CD4-positive, alpha-beta T cell (primary cell): ENCODE data around the gene NANS. TPM values are rescaled to one million over a fixed set of nuclear protein-coding genes. Genes with fewer than 3 reads are reported as not detected.

ENCODE experiments used
- ATAC-seq: fragments of 200-7000 bp; cut with Tn5 transposase; one replicate; pipeline ENCODE4 v1.10.0; 2022; ENCODE audit warnings: mild to moderate bottlenecking; ENCODE audit not compliant: poor library complexity
- CTCF ChIA-PET: fragments of 350-600 bp; sonication (Branson Sonifier 250); formaldehyde crosslinking; loops from one replicate; lab custom pipeline; 2021; ENCODE audit warnings: antibody characterized with exemption, inconsistent platforms; lab: Charles Lee
- POLR2A ChIA-PET: fragments of 350-600 bp; sonication (Branson Sonifier 250); formaldehyde crosslinking; loops from one replicate; lab custom pipeline; 2021; ENCODE audit warnings: antibody characterized with exemption, inconsistent platforms; lab: Charles Lee
- DNase-seq, 14 experiments: peaks; one replicate each; pipeline ENCODE4 v3.0.0-alpha.2; 2013 to 2020; ENCODE audit warnings: mixed read lengths in 2 of 14
- H3K27ac ChIP-seq, 2 donors: one replicate each; pipeline versions ENCODE4 v1.5.1 to v1.7.0; 2013; ENCODE audit warnings: low read length in 2 of 2, low read depth in 1 of 2, mild to moderate bottlenecking in 1 of 2
- H3K27me3 ChIP-seq, 2 experiments: 1 replicate in 1 of 2; 2 replicates in 1 of 2; pipeline versions ENCODE4 v1.6.1 to v1.7.0; 2013; ENCODE audit warnings: low read length in 2 of 2, control low read depth in 1 of 2, mild to moderate bottlenecking in 1 of 2, moderate library complexity in 1 of 2; ENCODE audit not compliant: insufficient read depth in 2 of 2, control insufficient read depth in 1 of 2
- H3K36me3 ChIP-seq: one replicate; pipeline ENCODE4 v1.6.1; 2013; ENCODE audit warnings: low read length, control low read depth; ENCODE audit not compliant: insufficient read depth
- H3K4me1 ChIP-seq: one replicate; pipeline ENCODE4 v1.6.1; 2013; ENCODE audit warnings: low read length, control low read depth; ENCODE audit not compliant: insufficient read depth
- H3K4me3 ChIP-seq: one replicate; pipeline ENCODE4 v1.5.1; 2013; ENCODE audit warnings: mild to moderate bottlenecking, low read length, moderate library complexity
- H3K9me3 ChIP-seq, 2 experiments: 1 replicate in 1 of 2; 2 replicates in 1 of 2; pipeline versions ENCODE4 v1.6.1 to v1.7.0; 2013; ENCODE audit warnings: low read length in 2 of 2, mild to moderate bottlenecking in 2 of 2, control low read depth in 1 of 2, moderate library complexity in 1 of 2; ENCODE audit not compliant: control insufficient read depth in 1 of 2, insufficient read depth in 1 of 2
- H3K27ac Mint-ChIP-seq: one replicate; pipeline ENCODE4 v1.8.0; 2020; ENCODE audit warnings: mixed read lengths
- H3K27me3 Mint-ChIP-seq: one replicate; pipeline ENCODE4 v1.8.0; 2021; ENCODE audit warnings: mixed read lengths
- H3K36me3 Mint-ChIP-seq: one replicate; pipeline ENCODE4 v1.8.0; 2021; ENCODE audit warnings: low read depth, mixed read lengths
- H3K4me1 Mint-ChIP-seq: one replicate; pipeline ENCODE4 v1.8.0; 2021; ENCODE audit warnings: low read depth, mixed read lengths
- H3K4me3 Mint-ChIP-seq: one replicate; pipeline ENCODE4 v1.8.0; 2020; ENCODE audit warnings: mild to moderate bottlenecking, mixed read lengths
- H3K9me3 Mint-ChIP-seq: one replicate; pipeline ENCODE4 v1.8.0; 2020; ENCODE audit warnings: mixed read lengths
- intact Hi-C, 2 experiments: fragments of 100-400 bp; cut with DNase I in 1 of 2; cut with micrococcal nuclease in 1 of 2; formaldehyde crosslinking; loops; one replicate each; pipeline versions ENCODE4 v1.15.1 to v1.9.0; 2023 to 2025; cut with DNase I, micrococcal nuclease
- total RNA-seq, 174 experiments: library from RNA in 2 of 174; stranded (reverse) in 2 of 174; gene quantifications; one replicate each; pipeline ENCODE4 v1.2.3 and lab custom pipeline; 2021 to 2026
- TF ChIP-seq, protein P1 (sequence below): fragments of 200-600 bp; IDR thresholded peaks from one replicate; pipeline ENCODE4 v1.8.0; 2022; ENCODE audit warnings: antibody characterized with exemption, mild to moderate bottlenecking

Gene NANS
- total RNA-seq, 2 experiments from 2014 or later, result 70.5 to 74.0 TPM

GRCh38 chr9:98092613-98092931 is 36.0 kb downstream of the NANS start:
- TF ChIP-seq, protein P1, sequence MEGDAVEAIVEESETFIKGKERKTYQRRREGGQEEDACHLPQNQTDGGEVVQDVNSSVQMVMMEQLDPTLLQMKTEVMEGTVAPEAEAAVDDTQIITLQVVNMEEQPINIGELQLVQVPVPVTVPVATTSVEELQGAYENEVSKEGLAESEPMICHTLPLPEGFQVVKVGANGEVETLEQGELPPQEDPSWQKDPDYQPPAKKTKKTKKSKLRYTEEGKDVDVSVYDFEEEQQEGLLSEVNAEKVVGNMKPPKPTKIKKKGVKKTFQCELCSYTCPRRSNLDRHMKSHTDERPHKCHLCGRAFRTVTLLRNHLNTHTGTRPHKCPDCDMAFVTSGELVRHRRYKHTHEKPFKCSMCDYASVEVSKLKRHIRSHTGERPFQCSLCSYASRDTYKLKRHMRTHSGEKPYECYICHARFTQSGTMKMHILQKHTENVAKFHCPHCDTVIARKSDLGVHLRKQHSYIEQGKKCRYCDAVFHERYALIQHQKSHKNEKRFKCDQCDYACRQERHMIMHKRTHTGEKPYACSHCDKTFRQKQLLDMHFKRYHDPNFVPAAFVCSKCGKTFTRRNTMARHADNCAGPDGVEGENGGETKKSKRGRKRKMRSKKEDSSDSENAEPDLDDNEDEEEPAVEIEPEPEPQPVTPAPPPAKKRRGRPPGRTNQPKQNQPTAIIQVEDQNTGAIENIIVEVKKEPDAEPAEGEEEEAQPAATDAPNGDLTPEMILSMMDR, result no peak
- DNase-seq, result peak in 4 of 14 experiments; percentile 16 to 72 (median 50)
- H3K36me3 Mint-ChIP-seq, result peaks cover 84% of the 10 kb centered on the region

GRCh38 chr9:98094316-98094715 is 37.8 kb downstream of the NANS start:
- ATAC-seq (no peak), DNase-seq (no peak)
- Histone ChIP-seq H3K4me1 (peaks cover 67% of the 10 kb centered on the region), H3K4me3 (no peak overlapping the region), H3K27me3 (no peaks in the 10 kb centered on the region), H3K9me3 (no peaks in the 10 kb centered on the region), H3K36me3 (peaks cover 85% of the 10 kb centered on the region), H3K27ac (peak overlapping the region in 1 of 2 donors; percentile 5)
- ChIA-PET POLR2A (interaction anchor here (1.1 kb wide), 1 partner anchor 24 kb away, joined by 3 read pairs; no protein-coding TSS in a partner anchor), CTCF (interaction anchor here (1.5 kb wide), 1 partner anchor 7 kb away, joined by 4 read pairs; no protein-coding TSS in a partner anchor)
- Mint-ChIP-seq H3K27me3 (no peaks in the 10 kb centered on the region), H3K36me3 (peaks cover 82% of the 10 kb centered on the region), H3K9me3 (no peaks in the 10 kb centered on the region), H3K4me3 (no peak overlapping the region), H3K4me1 (peaks cover 70% of the 10 kb centered on the region), H3K27ac (peak overlapping the region; percentile 69)
- intact Hi-C loops, result no loop called here
- TF ChIP-seq, protein P1, result no peak

More at GRCh38 chr9:98092613-98092931, 36.0 kb downstream of the NANS start:
- no peak overlapping the region for H3K4me3 Mint-ChIP-seq
- Histone ChIP-seq H3K4me3 (peak overlapping the region; percentile 35), H3K36me3 (peaks cover 71% of the 10 kb centered on the region), H3K27ac (peak overlapping the region in 1 of 2 donors; percentile 27), H3K4me1 (peaks cover 49% of the 10 kb centered on the region), H3K9me3 (no peaks in the 10 kb centered on the region), H3K27me3 (no peaks in the 10 kb centered on the region)
- no peaks in the 10 kb centered on the region for H3K27me3 Mint-ChIP-seq
- no peak for ATAC-seq
- peaks cover 63% of the 10 kb centered on the region for H3K4me1 Mint-ChIP-seq
- no peak overlapping the region for H3K27ac Mint-ChIP-seq
- intact Hi-C loops, result no loop called here
- POLR2A ChIA-PET, result interaction anchor here (3.4 kb wide), 1 partner anchor 9 kb away, joined by 16 read pairs; no protein-coding TSS in a partner anchor
- no peaks in the 10 kb centered on the region for H3K9me3 Mint-ChIP-seq
- CTCF ChIA-PET, result interaction anchor here (1.5 kb wide), 1 partner anchor 9 kb away, joined by 4 read pairs; no protein-coding TSS in a partner anchor

- Histone ChIP-seq H3K4me1 (peaks cover 72% of the 10 kb centered on the region), H3K4me3 (no peak overlapping the region), H3K9me3 (no peaks in the 10 kb centered on the region), H3K27ac (no peak overlapping the region), H3K27me3 (no peaks in the 10 kb centered on the region), H3K36me3 (peaks cover 86% of the 10 kb centered on the region)
- POLR2A ChIA-PET, result no interaction called here
- Mint-ChIP-seq H3K27ac (peak overlapping the region; percentile 69), H3K9me3 (no peaks in the 10 kb centered on the region), H3K4me3 (no peak overlapping the region), H3K36me3 (peaks cover 80% of the 10 kb centered on the region), H3K4me1 (peaks cover 70% of the 10 kb centered on the region), H3K27me3 (no peaks in the 10 kb centered on the region)
- ATAC-seq (no peak), DNase-seq (peak in 1 of 14 experiments; percentile 21)
- CTCF ChIA-PET, result no interaction called here
- intact Hi-C loops, result no loop called here
- TF ChIP-seq, protein P1, result no peak
Measured at GRCh38 chr9:98094851-98095250, 38.3 kb downstream of the NANS start.
